IPS-18a (cell line): ENCODE measurements around the gene MPHOSPH9.

Source experiments
- H3K27ac ChIP-seq: one replicate; pipeline ENCODE4 v1.5.1; 2013; ENCODE audit warnings: low read length
- H3K27me3 ChIP-seq: one replicate; pipeline ENCODE4 v1.6.1; 2013; ENCODE audit warnings: mild to moderate bottlenecking, low read length; ENCODE audit not compliant: control insufficient read depth, insufficient read depth
- H3K36me3 ChIP-seq: one replicate; pipeline ENCODE4 v1.6.1; 2013; ENCODE audit warnings: low read depth, low read length; ENCODE audit not compliant: control insufficient read depth
- H3K4me1 ChIP-seq: one replicate; pipeline ENCODE4 v1.6.1; 2013; ENCODE audit warnings: low read depth, low read length; ENCODE audit not compliant: control insufficient read depth
- H3K4me3 ChIP-seq: one replicate; pipeline ENCODE4 v1.5.1; 2013; ENCODE audit warnings: low read length
- H3K9ac ChIP-seq: one replicate; pipeline ENCODE4 v1.6.1; 2013; ENCODE audit warnings: mild to moderate bottlenecking, low read length, moderate library complexity
- H3K9me3 ChIP-seq: one replicate; pipeline ENCODE4 v1.6.1; 2013; ENCODE audit warnings: low read depth, low read length; ENCODE audit not compliant: control insufficient read depth

Gene MPHOSPH9

DNA sequence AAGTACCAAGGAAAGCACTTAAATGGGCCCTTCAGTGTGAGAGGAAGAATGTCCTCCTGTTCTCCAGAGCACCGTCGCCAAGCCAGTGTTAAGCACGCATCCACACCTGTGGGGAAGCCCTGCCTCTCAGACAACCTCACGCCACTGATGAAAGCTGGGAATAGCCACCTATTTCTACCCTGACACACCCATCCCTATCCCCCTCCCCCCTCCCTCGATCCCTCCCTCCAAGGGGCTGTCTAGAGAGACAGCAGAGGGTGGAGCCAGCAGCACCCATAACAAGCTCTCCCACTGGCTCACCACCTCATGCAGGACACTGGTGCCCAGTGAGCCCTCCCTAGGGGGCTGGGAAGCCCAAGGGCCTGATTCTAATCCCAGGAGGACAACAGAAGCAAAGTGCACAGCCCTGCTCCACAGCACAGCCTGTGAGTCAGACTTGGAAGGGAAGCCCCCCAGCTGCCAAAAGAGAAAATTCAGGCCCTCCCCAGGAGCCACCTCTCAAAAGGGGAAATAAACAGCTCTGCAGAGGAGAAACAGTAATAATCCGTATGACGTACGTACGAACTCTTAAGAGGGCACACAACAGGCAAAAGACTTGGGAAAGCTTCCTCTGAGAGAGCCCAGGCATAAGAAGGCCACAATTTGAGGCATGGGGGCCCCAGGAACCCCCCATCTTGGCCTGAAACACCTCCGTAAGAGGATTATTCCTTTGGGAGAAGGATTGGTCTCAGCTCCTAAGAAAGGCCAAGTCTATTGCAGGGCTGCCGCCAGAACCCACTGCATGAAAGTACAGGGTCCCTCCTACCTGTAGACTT, 89.8 kb downstream of the MPHOSPH9 start:
- no peak overlapping the region for H3K9ac ChIP-seq
- no peaks in the 10 kb centered on the region for H3K36me3 ChIP-seq
- peaks cover 11% of the 10 kb centered on the region for H3K27me3 ChIP-seq
- H3K9me3 ChIP-seq: no peaks in the 10 kb centered on the region
- H3K4me3 ChIP-seq: no peak overlapping the region
- peaks cover 6% of the 10 kb centered on the region for H3K4me1 ChIP-seq
- H3K27ac ChIP-seq: no peak overlapping the region

DNA sequence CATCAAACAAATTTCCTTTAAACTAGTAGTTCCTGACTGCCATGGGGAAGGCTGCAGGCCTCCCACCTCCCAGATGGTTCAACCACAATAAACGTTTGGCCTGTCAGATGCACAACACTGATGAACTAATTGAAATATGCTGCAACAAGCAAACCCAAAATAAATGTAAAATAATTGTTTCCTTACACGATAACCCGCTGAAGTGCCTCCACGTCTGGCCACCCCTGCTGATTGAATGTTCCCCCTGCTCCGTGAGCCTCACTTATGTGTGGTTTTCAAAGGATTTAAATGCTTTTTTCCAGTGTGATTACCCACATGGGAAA, 90.5 kb downstream of the MPHOSPH9 start:
- H3K4me1 ChIP-seq: peaks cover 6% of the 10 kb centered on the region
- no peaks in the 10 kb centered on the region for H3K9me3 ChIP-seq
- H3K9ac ChIP-seq: no peak overlapping the region
- no peaks in the 10 kb centered on the region for H3K36me3 ChIP-seq
- H3K27ac ChIP-seq: no peak overlapping the region
- H3K4me3 ChIP-seq: no peak overlapping the region
- peaks cover 4% of the 10 kb centered on the region for H3K27me3 ChIP-seq

DNA sequence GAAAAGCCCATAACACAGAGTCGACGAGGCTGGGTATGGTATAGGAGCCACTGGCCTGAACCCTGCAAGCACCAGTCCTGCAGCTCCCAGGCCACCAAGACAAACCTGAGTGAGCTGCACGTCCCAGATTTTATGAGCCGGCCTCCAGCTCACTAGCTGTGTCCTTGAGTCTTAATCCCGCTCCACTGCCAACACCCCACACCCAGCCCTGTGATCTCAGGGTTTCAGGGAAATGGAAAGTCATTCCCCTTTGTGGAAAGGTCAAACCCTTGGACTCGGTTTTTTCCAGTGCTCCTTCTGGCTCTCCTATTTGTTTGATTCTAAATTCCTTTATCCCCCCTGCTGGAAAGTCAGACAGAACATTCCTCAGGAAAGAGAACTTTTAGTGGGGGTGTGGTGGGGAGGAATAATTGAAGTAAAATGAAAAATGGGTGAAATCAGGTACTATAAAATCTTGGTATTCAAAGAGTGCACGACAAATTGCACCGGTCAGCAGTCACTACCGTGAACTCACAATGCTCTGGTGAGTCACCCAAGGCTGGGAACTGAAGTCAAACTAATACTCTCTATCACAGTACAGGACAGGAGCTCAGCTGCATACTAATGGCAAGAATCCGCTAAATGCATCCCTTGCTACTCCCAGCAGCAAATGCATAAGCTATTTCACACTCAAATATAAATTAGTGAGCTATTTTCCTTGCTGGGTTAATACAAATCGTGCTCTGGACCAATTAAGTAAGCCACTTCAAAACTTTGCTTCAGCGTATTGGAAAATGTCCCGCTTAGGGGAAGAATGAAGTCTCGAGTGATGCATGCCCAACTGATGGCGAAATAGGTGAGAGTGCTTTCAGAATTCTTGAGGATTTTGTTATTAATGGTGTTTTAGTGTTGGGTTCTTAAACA, 91.1 kb downstream of the MPHOSPH9 start:
- H3K4me1 ChIP-seq: peaks cover 6% of the 10 kb centered on the region
- no peak overlapping the region for H3K27ac ChIP-seq
- H3K27me3 ChIP-seq: no peaks in the 10 kb centered on the region
- no peak overlapping the region for H3K4me3 ChIP-seq
- H3K9ac ChIP-seq: no peak overlapping the region
- H3K9me3 ChIP-seq: no peaks in the 10 kb centered on the region
- no peaks in the 10 kb centered on the region for H3K36me3 ChIP-seq

DNA sequence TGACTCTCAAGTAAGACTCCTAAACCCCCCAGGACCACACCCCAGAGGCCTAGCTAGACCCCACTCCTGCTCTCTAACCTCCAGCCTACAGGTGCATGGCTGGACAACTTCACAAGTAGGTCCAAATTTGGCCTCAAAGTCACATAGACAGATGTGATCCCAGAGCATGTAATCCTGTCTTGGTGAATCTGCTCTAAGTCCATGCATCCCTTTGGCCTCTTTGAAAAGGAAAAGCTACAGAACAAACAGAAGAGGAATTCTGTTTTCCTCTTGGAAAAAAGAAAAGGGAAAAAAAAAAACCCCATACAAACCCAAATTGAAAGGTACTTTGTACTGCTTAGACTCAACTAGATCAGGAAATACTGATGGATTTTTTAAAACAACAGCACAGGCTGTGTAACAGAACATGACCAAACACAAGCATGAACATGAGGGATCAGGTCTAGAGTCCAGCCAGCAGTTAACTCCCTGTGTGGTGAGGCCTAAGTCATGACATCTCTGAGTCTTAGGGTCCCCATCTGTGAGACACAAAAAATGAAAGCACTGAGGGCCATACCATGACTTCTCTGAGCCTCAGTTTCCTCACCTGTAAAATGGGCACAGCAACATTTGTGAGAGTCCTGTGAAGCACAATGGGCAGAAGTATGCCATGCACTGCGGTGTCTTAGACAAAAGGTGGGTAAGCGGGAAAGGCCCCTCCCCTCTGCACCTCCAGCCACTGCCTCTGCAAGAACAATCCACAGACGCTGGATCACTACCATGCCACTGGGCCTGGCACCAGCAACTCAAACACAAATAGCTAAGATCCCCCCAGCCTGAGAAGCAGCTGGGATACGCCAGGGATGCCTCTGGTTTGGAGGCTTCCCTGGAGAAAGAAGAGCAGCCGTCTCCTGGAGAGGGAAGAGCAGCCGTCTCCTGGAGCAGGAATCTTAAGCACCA, 92.0 kb downstream of the MPHOSPH9 start:
- H3K4me3 ChIP-seq: no peak overlapping the region
- no peaks in the 10 kb centered on the region for H3K36me3 ChIP-seq
- no peaks in the 10 kb centered on the region for H3K9me3 ChIP-seq
- H3K27me3 ChIP-seq: no peaks in the 10 kb centered on the region
- H3K27ac ChIP-seq: no peak overlapping the region
- peaks cover 6% of the 10 kb centered on the region for H3K4me1 ChIP-seq
- no peak overlapping the region for H3K9ac ChIP-seq

DNA sequence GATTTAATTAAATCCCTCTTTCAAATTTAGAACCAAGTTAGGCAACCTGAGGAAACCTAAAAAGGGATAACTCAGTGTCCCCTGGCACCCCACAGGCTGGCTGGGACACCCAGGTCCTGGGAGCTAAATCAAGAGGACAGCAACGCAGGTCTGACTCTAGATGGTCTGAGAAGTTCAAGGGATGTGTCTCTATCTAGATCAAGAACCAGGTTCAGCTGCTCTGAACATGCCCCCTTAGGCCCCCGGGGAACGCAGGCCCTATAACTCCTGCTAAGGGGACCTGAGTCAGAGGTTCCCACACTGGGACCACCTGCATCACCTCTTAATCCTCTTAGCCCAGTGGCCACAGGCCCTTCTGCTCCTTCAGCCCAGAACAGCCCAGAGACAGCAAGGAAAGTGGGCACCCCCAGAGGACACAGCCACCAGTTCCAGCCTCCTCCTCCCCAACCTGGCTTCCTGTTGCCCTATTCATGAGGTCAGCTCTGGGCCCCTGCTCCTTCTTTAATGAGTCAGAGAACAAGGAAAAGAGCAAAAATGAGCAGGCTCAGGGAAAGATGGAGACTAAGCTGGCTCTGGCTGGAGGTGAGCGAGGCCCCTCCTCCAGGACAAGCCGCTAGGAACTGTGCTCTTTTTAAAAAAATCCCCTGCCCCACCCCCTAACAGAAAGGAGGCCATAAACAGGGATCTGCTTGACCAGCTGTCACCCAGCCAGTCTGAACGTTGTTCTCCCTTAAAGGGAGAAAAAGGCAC, 92.8 kb downstream of the MPHOSPH9 start:
- H3K4me3 ChIP-seq: no peak overlapping the region
- no peaks in the 10 kb centered on the region for H3K27me3 ChIP-seq
- peaks cover 6% of the 10 kb centered on the region for H3K4me1 ChIP-seq
- H3K36me3 ChIP-seq: no peaks in the 10 kb centered on the region
- H3K27ac ChIP-seq: no peak overlapping the region
- H3K9me3 ChIP-seq: no peaks in the 10 kb centered on the region
- H3K9ac ChIP-seq: no peak overlapping the region

DNA sequence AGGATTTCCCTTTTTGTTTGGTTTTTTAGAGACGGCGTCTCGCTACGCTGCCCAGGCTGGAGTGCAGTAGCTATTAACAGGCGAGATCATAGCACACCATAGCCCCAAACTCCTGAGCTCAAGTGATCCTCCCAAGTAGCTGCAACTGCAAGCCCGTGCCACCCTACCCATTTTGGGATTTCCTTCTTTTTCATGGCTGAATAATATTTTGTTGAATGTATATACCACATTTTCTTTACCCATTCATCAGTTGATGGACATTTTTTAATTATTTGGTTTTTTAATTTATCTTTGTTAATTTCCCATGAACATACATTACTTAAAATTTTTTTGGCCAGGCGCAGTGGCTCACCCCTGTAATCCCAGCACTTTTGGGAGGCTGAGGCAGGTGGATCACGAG, 97.3 kb downstream of the MPHOSPH9 start:
- Histone ChIP-seq H3K4me3 (no peak overlapping the region), H3K27ac (no peak overlapping the region), H3K27me3 (no peaks in the 10 kb centered on the region), H3K36me3 (no peaks in the 10 kb centered on the region), H3K9ac (no peak overlapping the region), H3K9me3 (no peaks in the 10 kb centered on the region), H3K4me1 (peaks cover 3% of the 10 kb centered on the region)

DNA sequence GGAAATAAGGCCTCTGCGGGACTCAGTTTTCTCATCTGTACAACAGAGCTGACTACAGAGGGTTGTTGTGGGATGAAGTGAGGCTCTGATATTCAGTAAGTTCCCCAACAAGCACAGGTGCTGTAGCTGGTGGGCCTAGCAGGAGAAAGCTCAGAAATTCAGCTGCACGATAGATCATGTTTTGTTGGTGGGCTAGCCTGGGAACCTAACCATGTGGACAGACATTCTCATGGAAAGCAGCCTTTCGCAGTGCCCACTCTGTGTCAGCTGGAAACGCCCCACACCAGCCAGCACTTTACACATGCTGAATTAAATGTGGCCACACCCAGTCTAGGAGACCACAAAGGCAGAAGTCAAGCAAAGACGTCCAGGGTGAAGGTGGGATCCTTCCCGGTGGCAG, 98.1 kb downstream of the MPHOSPH9 start:
- Histone ChIP-seq H3K9ac (no peak overlapping the region), H3K27me3 (no peaks in the 10 kb centered on the region), H3K4me3 (no peak overlapping the region), H3K4me1 (no peaks in the 10 kb centered on the region), H3K9me3 (no peaks in the 10 kb centered on the region), H3K27ac (no peak overlapping the region), H3K36me3 (no peaks in the 10 kb centered on the region)

DNA sequence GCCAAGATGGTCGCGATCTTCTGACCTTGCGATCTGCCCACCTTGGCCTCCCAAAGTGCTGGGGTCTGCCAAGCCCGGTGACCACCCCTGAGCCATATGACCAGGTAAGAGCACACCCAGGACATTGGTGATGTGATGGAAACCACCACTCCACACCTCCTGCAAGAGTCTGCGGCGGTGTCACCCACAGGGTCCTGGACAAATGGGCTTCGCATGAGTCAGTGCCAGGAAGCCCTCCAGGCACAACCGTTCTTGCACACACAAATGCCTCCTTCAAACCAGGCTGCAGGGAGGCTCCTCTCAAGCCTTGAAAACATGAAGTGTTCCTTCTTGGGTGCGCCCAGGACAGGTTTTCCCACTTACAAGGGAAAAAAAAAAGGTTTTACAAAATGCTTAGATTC, 98.7 kb downstream of the MPHOSPH9 start:
- H3K9ac ChIP-seq: no peak overlapping the region
- no peaks in the 10 kb centered on the region for H3K36me3 ChIP-seq
- no peaks in the 10 kb centered on the region for H3K9me3 ChIP-seq
- no peaks in the 10 kb centered on the region for H3K4me1 ChIP-seq
- H3K4me3 ChIP-seq: no peak overlapping the region
- H3K27me3 ChIP-seq: no peaks in the 10 kb centered on the region
- no peak overlapping the region for H3K27ac ChIP-seq

DNA sequence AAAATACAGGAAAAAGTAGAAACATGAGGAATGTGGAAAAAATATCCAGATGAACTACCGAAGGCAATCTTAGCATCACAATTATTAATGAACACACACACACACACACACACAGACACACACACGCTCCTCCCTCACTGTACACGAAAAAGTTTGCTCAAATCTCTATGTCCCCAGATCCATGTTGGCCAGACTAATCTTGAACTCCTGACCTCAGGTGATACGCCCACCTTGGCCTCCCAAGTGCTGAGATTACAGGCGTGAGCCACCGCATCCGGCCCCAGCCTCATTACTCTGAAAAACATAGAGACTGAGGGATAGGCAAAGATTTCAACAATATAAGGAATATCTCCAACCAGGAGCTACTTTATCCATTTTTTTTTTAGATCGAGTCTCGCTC, 99.2 kb downstream of the MPHOSPH9 start:
- Histone ChIP-seq H3K4me1 (no peaks in the 10 kb centered on the region), H3K9ac (no peak overlapping the region), H3K36me3 (no peaks in the 10 kb centered on the region), H3K9me3 (no peaks in the 10 kb centered on the region), H3K27me3 (no peaks in the 10 kb centered on the region), H3K4me3 (no peak overlapping the region), H3K27ac (no peak overlapping the region)

DNA sequence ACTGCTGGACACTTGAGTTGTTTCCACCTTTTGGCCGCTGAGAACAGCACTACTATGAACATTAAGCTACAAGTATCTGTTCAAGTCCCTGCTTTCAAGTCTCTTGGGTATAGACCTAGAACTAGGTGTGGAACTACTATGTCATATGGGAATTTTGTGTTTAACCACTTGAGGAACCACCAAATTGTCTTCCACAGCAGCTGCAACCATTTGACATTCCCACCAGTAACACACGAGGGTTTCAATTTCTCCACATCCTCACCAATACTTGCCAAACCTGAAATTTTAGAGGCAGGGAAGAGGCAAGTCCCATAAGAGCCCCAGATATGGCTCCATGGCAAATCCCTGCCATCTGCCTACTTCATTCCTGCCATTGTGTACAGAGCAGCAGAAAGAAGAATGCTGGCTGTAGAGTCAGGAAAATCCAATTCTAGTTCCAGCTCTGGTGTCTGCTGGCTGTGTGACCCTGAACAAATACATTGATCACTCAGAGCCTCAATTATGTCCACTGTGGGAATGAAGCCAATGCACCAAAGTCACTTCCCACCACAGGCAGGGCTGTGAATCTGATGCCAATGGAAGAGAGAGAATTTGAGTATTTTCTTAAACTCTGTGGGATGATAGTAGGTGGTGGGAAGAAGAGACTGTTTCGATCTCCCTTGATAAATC, 99.9 kb downstream of the MPHOSPH9 start:
- no peaks in the 10 kb centered on the region for H3K27me3 ChIP-seq
- no peak overlapping the region for H3K9ac ChIP-seq
- H3K27ac ChIP-seq: no peak overlapping the region
- no peak overlapping the region for H3K4me3 ChIP-seq
- H3K36me3 ChIP-seq: no peaks in the 10 kb centered on the region
- no peaks in the 10 kb centered on the region for H3K9me3 ChIP-seq
- no peaks in the 10 kb centered on the region for H3K4me1 ChIP-seq
